Stimulated activated CD8-positive, alpha-beta memory T cell treated with anti-CD3 and anti-CD28 coated beads, Interleukin-4, amount 100 ng/mL, for 1 hour (primary cell): Measurements from ENCODE around the gene APBB2.

ENCODE experiments used
- DNase-seq, 2 donors: peaks; one replicate each; pipeline ENCODE4 v3.0.0-alpha.2; 2020; ENCODE audit warnings: low read depth in 2 of 2, low spot score in 1 of 2

The APBB2 gene

GRCh38 chr4:41214136-41214824 lies at the start of gene APBB2:
APBB2 (minus strand) TSS chr4:41214542; CDS start chr4:41033254, 181,288 bp downstream.
- no peak for DNase-seq

GRCh38 chr4:41262198-41262597 lies 47.9 kb upstream of the APBB2 start:
- DNase-seq = no peak

- no peak for DNase-seq
Measured at GRCh38 chr4:41260116-41260733, 45.9 kb upstream of the APBB2 start.

- no peak for DNase-seq
Measured at GRCh38 chr4:41258783-41259182, 44.4 kb upstream of the APBB2 start.

GRCh38 chr4:41257906-41258305 lies 43.6 kb upstream of the APBB2 start:
- DNase-seq = no peak

GRCh38 chr4:41257257-41257901 lies 43.0 kb upstream of the APBB2 start:
- DNase-seq = no peak

- no peak for DNase-seq
Measured at GRCh38 chr4:41256740-41257256, 42.5 kb upstream of the APBB2 start, which contains the start of gene UCHL1. UCHL1 (plus strand) TSS chr4:41256928; CDS start chr4:41256977, 49 bp downstream.

- no peak for DNase-seq
Measured at GRCh38 chr4:41256131-41256739, 41.9 kb upstream of the APBB2 start.

- no peak for DNase-seq
Measured at GRCh38 chr4:41245983-41246382, 31.6 kb upstream of the APBB2 start.

- no peak for DNase-seq
Measured at GRCh38 chr4:41241919-41242318, 27.6 kb upstream of the APBB2 start.

GRCh38 chr4:41236508-41236907 lies 22.2 kb upstream of the APBB2 start:
- DNase-seq = no peak

GRCh38 chr4:41236032-41236431 lies 21.7 kb upstream of the APBB2 start:
- DNase-seq = no peak

GRCh38 chr4:41232856-41233255 lies 18.5 kb upstream of the APBB2 start:
- DNase-seq = no peak

GRCh38 chr4:41232406-41232805 lies 18.1 kb upstream of the APBB2 start:
- DNase-seq = no peak

- DNase-seq = no peak
Measured at GRCh38 chr4:41227902-41228301, 13.6 kb upstream of the APBB2 start.

- DNase-seq = no peak
Measured at GRCh38 chr4:41221850-41222645, 7.7 kb upstream of the APBB2 start.

- no peak for DNase-seq
Measured at GRCh38 chr4:41219421-41219950, 5.1 kb upstream of the APBB2 start.

GRCh38 chr4:41218703-41219102 lies 4.4 kb upstream of the APBB2 start:
- DNase-seq = no peak

- no peak for DNase-seq
Measured at GRCh38 chr4:41217374-41217773, 3.0 kb upstream of the APBB2 start.

GRCh38 chr4:41217020-41217333 lies 2.6 kb upstream of the APBB2 start:
- DNase-seq = no peak
